A673 (cell line): ENCODE measurements around the gene TIMM17B. TPM values are rescaled to one million over a fixed set of nuclear protein-coding genes. Genes with fewer than 3 reads are reported as not detected.
"Not testable (repeated sequence)": the region's sequence is repeated elsewhere in the genome, so short reads cannot be mapped to it uniquely, and the experiment has no call there.

ENCODE experiments used
- BruUV-seq: library from RNA; stranded (reverse); fragments of 400-500 nt; replicated peaks from 2 replicates; lab custom pipeline; 2021; lab: Mats Ljungman, UMichigan
- CTCF ChIA-PET: fragments of 300-600 bp; sonication (Branson Sonifier 250); formaldehyde crosslinking; loops from one replicate; lab custom pipeline; 2022; ENCODE audit warnings: antibody characterized with exemption; lab: Charles Lee
- POLR2A ChIA-PET: fragments of 300-600 bp; sonication (Branson Sonifier 250); formaldehyde crosslinking; loops from one replicate; lab custom pipeline; 2022; ENCODE audit warnings: antibody characterized with exemption; ENCODE audit not compliant: low non-redundant PET; lab: Charles Lee
- DNase-seq: peaks from one replicate; pipeline ENCODE4 v3.0.0-alpha.2; 2015; ENCODE audit warnings: low spot score
- H3K27ac ChIP-seq: fragments of 200-600 bp; sonication (generic); 2 replicates; pipeline ENCODE4 v1.5.1; 2016; ENCODE audit warnings: mixed run types, low read depth, mild to moderate bottlenecking, mixed read lengths, antibody characterized with exemption, low read length; ENCODE audit not compliant: poor library complexity, severe bottlenecking
- H3K27me3 ChIP-seq: fragments of 200-600 bp; sonication (generic); replicated peaks from 2 replicates; pipeline ENCODE4 v1.6.1; 2017; ENCODE audit warnings: mixed run types, low read depth, mild to moderate bottlenecking, mixed read lengths, antibody characterized with exemption, low read length; ENCODE audit not compliant: insufficient read depth, poor library complexity
- H3K36me3 ChIP-seq: fragments of 200-600 bp; sonication (generic); 2 replicates; pipeline ENCODE4 v1.6.1; 2016; ENCODE audit warnings: mixed run types, mild to moderate bottlenecking, mixed read lengths, antibody characterized with exemption, low read length; ENCODE audit not compliant: insufficient read depth, poor library complexity, severe bottlenecking
- H3K4me1 ChIP-seq: fragments of 200-600 bp; sonication (generic); 2 replicates; pipeline ENCODE4 v1.6.1; 2017; ENCODE audit warnings: mixed run types, mild to moderate bottlenecking, mixed read lengths, antibody characterized with exemption, low read length; ENCODE audit not compliant: insufficient read depth, poor library complexity, severe bottlenecking
- H3K4me3 ChIP-seq: fragments of 200-600 bp; sonication (generic); 2 replicates; pipeline ENCODE4 v1.5.1; 2016; ENCODE audit warnings: low read depth, mixed run types, mild to moderate bottlenecking, mixed read lengths, low read length; ENCODE audit not compliant: poor library complexity, severe bottlenecking
- H3K9me3 ChIP-seq: fragments of 200-600 bp; sonication (generic); 2 replicates; pipeline ENCODE4 v1.6.1; 2016; ENCODE audit warnings: mixed run types, low read depth, mild to moderate bottlenecking, mixed read lengths, antibody characterized with exemption, low read length; ENCODE audit not compliant: poor library complexity, severe bottlenecking
- CTCF ChIP-seq: fragments of 300-800, 200-600 bp; sonication (generic); conservative IDR thresholded peaks from 2 replicates; pipeline ENCODE4 v1.5.1; 2017; ENCODE audit warnings: low read depth, mild to moderate bottlenecking, antibody characterized with exemption, low read length, moderate library complexity, mixed read lengths
- EZH2 ChIP-seq: fragments of 200-600 bp; sonication (generic); IDR thresholded peaks from 2 replicates; pipeline ENCODE4 v1.6.1; 2017; ENCODE audit warnings: borderline replicate concordance, low read depth, mild to moderate bottlenecking, mixed read lengths, antibody characterized with exemption, low read length; ENCODE audit not compliant: poor library complexity, severe bottlenecking
- intact Hi-C: fragments of 100-400 bp; cut with micrococcal nuclease; formaldehyde crosslinking; loops from one replicate; pipeline ENCODE4 v1.10.0; 2022; ENCODE audit not compliant: unreplicated experiment
- total RNA-seq: library from RNA; stranded (reverse); gene quantifications from 2 replicates; pipeline ENCODE4 v1.2.3, GENCODE V29; 2021

The TIMM17B gene
- total RNA-seq, 1 experiment from 2014 or later, result 60.8 TPM

- intact Hi-C loops, result loop anchor here (10.0 kb wide), 1 partner anchor 86 kb away; the partner anchor contains the start of gene HDAC6
- Histone ChIP-seq H3K4me3 (peak overlapping the region; percentile 55), H3K4me1 (no peaks in the 10 kb centered on the region), H3K36me3 (no peaks in the 10 kb centered on the region), H3K27ac (no peak overlapping the region), H3K9me3 (no peaks in the 10 kb centered on the region), H3K27me3 (no peaks in the 10 kb centered on the region)
- ChIA-PET CTCF (no interaction called here), POLR2A (no interaction called here)
- DNase-seq, result no peak
- TF ChIP-seq EZH2 (no peak), CTCF (no peak)
- BruUV-seq, result no TSS peak
Measured at GRCh38 chrX:48890296-48890925, 7.2 kb downstream of the TIMM17B start.

- BruUV-seq, CTCF ChIA-PET, H3K27me3 ChIP-seq, H3K27ac ChIP-seq, H3K36me3 ChIP-seq, POLR2A ChIA-PET, H3K4me1 ChIP-seq, DNase-seq, H3K9me3 ChIP-seq, intact Hi-C loops, H3K4me3 ChIP-seq: not testable (repeated sequence)
Measured at GRCh38 chrX:48886586-48886985, 11.0 kb downstream of the TIMM17B start.

GRCh38 chrX:48883729-48884128, 13.8 kb downstream of the TIMM17B start:
- H3K4me1 ChIP-seq, result no peaks in the 10 kb centered on the region
- no peak overlapping the region for H3K27ac ChIP-seq
- H3K36me3 ChIP-seq, result no peaks in the 10 kb centered on the region
- no peaks in the 10 kb centered on the region for H3K27me3 ChIP-seq
- no peaks in the 10 kb centered on the region for H3K9me3 ChIP-seq
- TF ChIP-seq EZH2 (no peak), CTCF (no peak)
- intact Hi-C loops, result no loop called here
- no peak overlapping the region for H3K4me3 ChIP-seq
- ChIA-PET CTCF (no interaction called here), POLR2A (interaction anchor here (0.7 kb wide), 1 partner anchor 19 kb away, joined by 7 read pairs; no protein-coding TSS in a partner anchor)
- no peak for DNase-seq
- no TSS peak for BruUV-seq

GRCh38 chrX:48876944-48877343, 20.6 kb downstream of the TIMM17B start:
- H3K36me3 ChIP-seq, H3K9me3 ChIP-seq, H3K4me1 ChIP-seq, POLR2A ChIA-PET, H3K4me3 ChIP-seq, DNase-seq, intact Hi-C loops, H3K27me3 ChIP-seq, H3K27ac ChIP-seq, BruUV-seq: not testable (repeated sequence)
- CTCF ChIA-PET, result interaction anchor here (1.0 kb wide), 1 partner anchor 14 kb away, joined by 3 read pairs; no protein-coding TSS in a partner anchor

GRCh38 chrX:48872017-48872416, 25.6 kb downstream of the TIMM17B start:
- BruUV-seq, POLR2A ChIA-PET, H3K27me3 ChIP-seq, DNase-seq, CTCF ChIA-PET, H3K27ac ChIP-seq, H3K4me1 ChIP-seq, H3K36me3 ChIP-seq, H3K4me3 ChIP-seq, intact Hi-C loops, H3K9me3 ChIP-seq: not testable (repeated sequence)
